Mesothelial cell of epicardium (in vitro differentiated cells): ENCODE data around the gene CD81. TPM values are rescaled to one million over a fixed set of nuclear protein-coding genes. Genes with fewer than 3 reads are reported as not detected.

Source experiments
- DNase-seq, 2 experiments: peaks; one replicate each; pipeline ENCODE4 v3.0.0; 2021; ENCODE audit warnings: low spot score in 2 of 2; ENCODE audit not compliant: unreplicated experiment in 2 of 2
- H3K27ac Mint-ChIP-seq: 2 replicates; pipeline ENCODE4 v1.8.0; 2021; ENCODE audit warnings: mixed read lengths
- H3K27me3 Mint-ChIP-seq: 2 replicates; pipeline ENCODE4 v1.8.0; 2021; ENCODE audit warnings: low read depth, mixed read lengths
- H3K36me3 Mint-ChIP-seq: 2 replicates; pipeline ENCODE4 v1.8.0; 2021; ENCODE audit warnings: mixed read lengths
- H3K4me1 Mint-ChIP-seq: 2 replicates; pipeline ENCODE4 v1.8.0; 2021; ENCODE audit warnings: mixed read lengths
- H3K4me3 Mint-ChIP-seq: 2 replicates; pipeline ENCODE4 v1.8.0; 2021; ENCODE audit warnings: mild to moderate bottlenecking, moderate library complexity, mixed read lengths
- H3K9me3 Mint-ChIP-seq: 2 replicates; pipeline ENCODE4 v1.8.0; 2021; ENCODE audit warnings: mixed read lengths
- total RNA-seq: library from RNA; stranded (reverse); gene quantifications from 3 replicates; pipeline ENCODE4 v1.2.1, GENCODE V29; 2021
- TF ChIP-seq, protein P1 (sequence below): fragments of 200-600 bp; sonication (generic); IDR thresholded peaks from one replicate; pipeline ENCODE4 v1.5.0; 2021; ENCODE audit warnings: antibody characterized with exemption; ENCODE audit not compliant: unreplicated experiment

Gene CD81
- total RNA-seq, 1 donor from 2014 or later = 410 TPM

DNA sequence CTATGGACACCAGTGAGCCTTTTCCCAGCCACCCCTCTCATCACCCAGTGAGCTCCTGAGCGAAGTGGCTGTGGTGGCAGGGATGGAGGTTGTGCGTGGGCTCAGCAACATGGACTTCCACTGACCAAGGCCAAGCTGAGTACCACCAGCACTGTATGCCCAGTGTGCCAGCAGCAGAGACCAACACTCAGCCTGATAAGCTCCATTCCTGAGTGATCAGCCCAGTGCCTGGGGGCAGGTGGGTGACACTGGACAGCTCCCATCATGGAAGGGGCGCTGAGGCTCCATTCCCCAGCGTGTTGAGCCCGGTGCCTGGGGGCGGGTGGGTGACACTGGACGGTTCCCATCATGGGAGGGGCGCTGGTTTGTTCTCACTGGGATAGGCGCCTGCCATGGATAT lies 17.6 kb upstream of the CD81 start:
- H3K27ac Mint-ChIP-seq = no peak overlapping the region
- no peak for DNase-seq
- H3K9me3 Mint-ChIP-seq = peaks cover 6% of the 10 kb centered on the region
- H3K36me3 Mint-ChIP-seq = no peaks in the 10 kb centered on the region
- TF ChIP-seq, protein P1, sequence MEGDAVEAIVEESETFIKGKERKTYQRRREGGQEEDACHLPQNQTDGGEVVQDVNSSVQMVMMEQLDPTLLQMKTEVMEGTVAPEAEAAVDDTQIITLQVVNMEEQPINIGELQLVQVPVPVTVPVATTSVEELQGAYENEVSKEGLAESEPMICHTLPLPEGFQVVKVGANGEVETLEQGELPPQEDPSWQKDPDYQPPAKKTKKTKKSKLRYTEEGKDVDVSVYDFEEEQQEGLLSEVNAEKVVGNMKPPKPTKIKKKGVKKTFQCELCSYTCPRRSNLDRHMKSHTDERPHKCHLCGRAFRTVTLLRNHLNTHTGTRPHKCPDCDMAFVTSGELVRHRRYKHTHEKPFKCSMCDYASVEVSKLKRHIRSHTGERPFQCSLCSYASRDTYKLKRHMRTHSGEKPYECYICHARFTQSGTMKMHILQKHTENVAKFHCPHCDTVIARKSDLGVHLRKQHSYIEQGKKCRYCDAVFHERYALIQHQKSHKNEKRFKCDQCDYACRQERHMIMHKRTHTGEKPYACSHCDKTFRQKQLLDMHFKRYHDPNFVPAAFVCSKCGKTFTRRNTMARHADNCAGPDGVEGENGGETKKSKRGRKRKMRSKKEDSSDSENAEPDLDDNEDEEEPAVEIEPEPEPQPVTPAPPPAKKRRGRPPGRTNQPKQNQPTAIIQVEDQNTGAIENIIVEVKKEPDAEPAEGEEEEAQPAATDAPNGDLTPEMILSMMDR = no peak
- H3K27me3 Mint-ChIP-seq = no peaks in the 10 kb centered on the region
- H3K4me1 Mint-ChIP-seq = no peaks in the 10 kb centered on the region
- no peak overlapping the region for H3K4me3 Mint-ChIP-seq

DNA sequence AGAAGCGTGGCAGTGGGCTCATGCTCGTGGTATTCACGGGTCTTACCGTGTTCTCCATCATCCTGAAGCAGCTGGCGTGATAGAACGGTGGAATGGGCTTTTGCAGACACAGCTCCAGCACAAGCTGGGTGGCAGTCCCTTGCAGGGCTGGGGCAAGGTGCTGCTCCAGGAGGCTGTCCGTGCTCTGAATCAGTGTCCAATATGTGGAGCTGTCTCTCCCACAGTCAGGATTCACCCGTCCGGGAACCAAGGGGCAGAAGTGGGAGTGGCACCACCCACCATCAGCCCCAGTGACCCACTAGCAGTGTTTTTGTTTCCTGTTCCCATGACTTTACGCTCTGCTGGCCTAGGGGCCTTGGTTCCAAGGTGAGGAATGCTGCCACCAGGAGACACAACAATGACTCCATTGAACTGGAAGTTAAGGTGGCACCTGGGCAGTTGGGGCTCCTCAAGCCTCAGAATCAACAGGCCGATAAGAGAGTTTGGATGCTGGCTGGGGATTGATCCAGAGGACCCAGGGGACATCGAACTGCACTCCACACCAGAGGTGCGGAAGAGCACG lies 16.9 kb upstream of the CD81 start:
- Mint-ChIP-seq H3K4me3 (no peak overlapping the region), H3K27me3 (no peaks in the 10 kb centered on the region), H3K36me3 (no peaks in the 10 kb centered on the region), H3K4me1 (no peaks in the 10 kb centered on the region), H3K27ac (no peak overlapping the region), H3K9me3 (peaks cover 6% of the 10 kb centered on the region)
- no peak for DNase-seq
- TF ChIP-seq, protein P1 = no peak

DNA sequence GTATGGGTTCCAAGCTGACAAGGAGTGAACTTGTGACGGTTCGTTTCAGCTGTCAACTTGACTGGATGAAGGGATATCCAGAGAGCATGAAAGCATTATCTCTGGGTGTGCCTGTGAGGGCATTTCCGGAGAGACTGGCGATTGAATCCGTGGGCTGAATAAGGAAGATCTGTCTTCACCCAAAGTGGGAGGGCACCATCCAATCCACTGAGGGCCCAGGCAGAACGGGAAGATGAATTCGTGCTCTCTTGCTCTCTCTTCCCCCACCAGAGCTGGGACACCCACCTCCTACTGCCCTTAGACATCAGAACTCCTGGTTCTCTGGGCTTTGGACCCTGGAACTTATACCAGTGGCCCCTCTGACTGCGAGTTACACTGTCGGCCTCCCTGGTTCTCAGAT lies 15.5 kb upstream of the CD81 start:
- Mint-ChIP-seq H3K9me3 (peaks cover 1% of the 10 kb centered on the region), H3K27me3 (no peaks in the 10 kb centered on the region), H3K4me1 (no peaks in the 10 kb centered on the region), H3K36me3 (no peaks in the 10 kb centered on the region), H3K4me3 (no peak overlapping the region), H3K27ac (no peak overlapping the region)
- no peak for DNase-seq
- TF ChIP-seq, protein P1 = no peak

DNA sequence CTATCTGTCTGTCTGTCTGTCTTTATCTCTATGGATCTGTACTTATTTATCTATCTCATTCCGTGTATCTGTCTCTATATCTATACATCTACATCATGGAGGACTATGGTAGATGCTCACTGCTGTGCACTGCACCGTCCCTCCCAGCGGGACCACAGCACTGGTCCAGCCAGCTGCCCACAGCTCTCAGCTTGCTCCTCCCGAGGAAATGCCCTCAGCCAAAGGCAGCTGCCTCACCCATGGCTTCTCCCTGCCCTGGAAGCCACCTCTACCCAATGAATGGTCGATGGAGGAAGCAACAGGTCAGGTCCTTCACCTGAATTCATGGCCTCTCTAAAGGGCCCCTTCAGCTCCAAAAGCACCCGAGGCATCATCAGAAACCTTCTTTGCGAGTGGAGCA lies 14.7 kb upstream of the CD81 start:
- H3K27ac Mint-ChIP-seq = no peak overlapping the region
- no peaks in the 10 kb centered on the region for H3K27me3 Mint-ChIP-seq
- H3K36me3 Mint-ChIP-seq = no peaks in the 10 kb centered on the region
- no peak for DNase-seq
- no peak overlapping the region for H3K4me3 Mint-ChIP-seq
- H3K9me3 Mint-ChIP-seq = no peaks in the 10 kb centered on the region
- no peaks in the 10 kb centered on the region for H3K4me1 Mint-ChIP-seq
- TF ChIP-seq, protein P1 = no peak

DNA sequence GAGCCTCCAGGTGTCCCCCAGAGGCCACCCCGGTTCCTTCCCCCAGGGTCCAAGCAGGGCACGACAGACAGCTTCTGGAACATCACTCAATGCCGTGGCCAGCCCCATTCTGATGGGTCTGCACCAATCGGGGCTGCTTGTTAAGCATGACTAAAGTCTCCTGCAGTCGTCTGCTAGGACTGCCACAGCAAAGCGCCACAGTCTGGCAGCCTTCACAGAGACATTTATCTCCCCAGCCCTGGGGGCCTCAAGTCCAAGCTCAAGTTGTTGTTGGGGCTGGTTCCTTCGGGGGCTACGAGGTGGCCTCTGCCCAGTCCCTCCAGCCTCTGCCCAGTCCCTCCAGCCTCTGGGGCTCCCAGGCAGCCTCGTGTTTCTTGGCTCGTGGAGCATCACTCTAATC lies 14.0 kb upstream of the CD81 start:
- no peaks in the 10 kb centered on the region for H3K36me3 Mint-ChIP-seq

More for the DNA sequence above, 14.0 kb upstream of the CD81 start:
- Mint-ChIP-seq H3K9me3 (no peaks in the 10 kb centered on the region), H3K4me1 (no peaks in the 10 kb centered on the region), H3K27me3 (no peaks in the 10 kb centered on the region), H3K27ac (no peak overlapping the region), H3K4me3 (no peak overlapping the region)
- DNase-seq = no peak
- TF ChIP-seq, protein P1 = no peak
